Glutamatergic neuron (in vitro differentiated cells): ENCODE data around the gene PTDSS2. TPM values are rescaled to one million over a fixed set of nuclear protein-coding genes. Genes with fewer than 3 reads are reported as not detected.

Experiments used
- DNase-seq: peaks from one replicate; pipeline ENCODE4 v3.0.0; 2022
- H3K27ac Mint-ChIP-seq: one replicate; pipeline ENCODE4 v1.8.0; 2020; ENCODE audit warnings: mild to moderate bottlenecking, mixed read lengths, inconsistent platforms; ENCODE audit not compliant: unreplicated experiment
- H3K27me3 Mint-ChIP-seq: one replicate; pipeline ENCODE4 v1.8.0; 2020; ENCODE audit warnings: mild to moderate bottlenecking, moderate library complexity, mixed read lengths, inconsistent platforms; ENCODE audit not compliant: unreplicated experiment
- H3K36me3 Mint-ChIP-seq: one replicate; pipeline ENCODE4 v1.8.0; 2020; ENCODE audit warnings: mild to moderate bottlenecking, mixed read lengths, inconsistent platforms; ENCODE audit not compliant: unreplicated experiment
- H3K4me1 Mint-ChIP-seq: one replicate; pipeline ENCODE4 v1.8.0; 2020; ENCODE audit warnings: mild to moderate bottlenecking, low read depth, mixed read lengths, inconsistent platforms; ENCODE audit not compliant: unreplicated experiment
- H3K4me3 Mint-ChIP-seq: one replicate; pipeline ENCODE4 v1.8.0; 2020; ENCODE audit warnings: mild to moderate bottlenecking, mixed read lengths, inconsistent platforms; ENCODE audit not compliant: unreplicated experiment
- H3K9me3 Mint-ChIP-seq: one replicate; pipeline ENCODE4 v1.8.0; 2020; ENCODE audit warnings: mild to moderate bottlenecking, moderate library complexity, mixed read lengths, inconsistent platforms; ENCODE audit not compliant: unreplicated experiment
- total RNA-seq: library from RNA; stranded (reverse); fragmentation: NEBNext Ultra II Directional; extraction: Animal tissue kit (Norgen Biotek cat#: 25700); gene quantifications from one replicate; pipeline ENCODE4 v1.2.1, GENCODE V29; 2021; ENCODE audit not compliant: unreplicated experiment
- TF ChIP-seq, protein P1 (sequence below): fragments of 200-600 bp; sonication (generic); IDR thresholded peaks from one replicate; pipeline ENCODE4 v1.5.0; 2021; ENCODE audit not compliant: partially characterized antibody, unreplicated experiment

Gene PTDSS2
- total RNA-seq, 1 donor from 2014 or later, result 123 TPM

DNA sequence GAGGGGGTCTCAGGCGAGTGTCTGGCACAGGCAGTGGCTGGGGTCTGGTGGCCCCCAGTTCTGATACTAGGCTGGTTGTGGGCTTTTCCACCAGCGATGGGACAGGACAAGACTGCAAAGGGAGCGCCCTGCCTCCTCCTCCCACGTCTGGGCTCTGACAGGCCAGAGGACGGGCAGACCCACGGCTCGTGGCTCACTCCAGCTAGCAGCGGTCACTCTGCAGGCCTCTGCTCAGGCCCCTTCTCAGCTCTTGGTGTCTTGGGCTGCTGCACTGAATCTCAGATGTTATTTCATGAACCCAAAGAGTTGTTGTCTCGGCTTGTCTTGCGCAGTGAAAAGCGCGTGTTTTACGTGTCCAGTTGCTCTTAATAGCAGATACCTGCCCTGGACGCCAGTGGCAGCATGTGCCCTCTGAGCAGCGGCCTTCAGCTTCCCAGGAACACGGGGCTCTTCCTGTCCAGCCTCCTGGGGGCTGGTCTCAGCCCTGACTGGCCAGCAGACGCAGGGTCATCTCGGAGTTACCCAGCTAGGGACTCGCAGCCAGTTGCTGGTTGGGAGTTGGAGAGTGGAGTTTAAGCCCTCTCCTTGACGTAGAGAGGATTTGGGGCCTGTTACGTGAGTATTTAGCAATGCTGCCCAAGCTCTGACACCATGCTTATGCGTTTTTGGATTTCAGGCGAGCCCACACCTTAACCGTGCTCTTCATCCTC lies 9.6 kb downstream of the PTDSS2 start:
- Mint-ChIP-seq H3K4me1 (peaks cover 27% of the 10 kb centered on the region), H3K36me3 (no peaks in the 10 kb centered on the region), H3K27ac (no peak overlapping the region), H3K27me3 (peaks cover 5% of the 10 kb centered on the region), H3K9me3 (peaks cover 5% of the 10 kb centered on the region), H3K4me3 (no peak overlapping the region)
- no peak for DNase-seq
- TF ChIP-seq, protein P1, sequence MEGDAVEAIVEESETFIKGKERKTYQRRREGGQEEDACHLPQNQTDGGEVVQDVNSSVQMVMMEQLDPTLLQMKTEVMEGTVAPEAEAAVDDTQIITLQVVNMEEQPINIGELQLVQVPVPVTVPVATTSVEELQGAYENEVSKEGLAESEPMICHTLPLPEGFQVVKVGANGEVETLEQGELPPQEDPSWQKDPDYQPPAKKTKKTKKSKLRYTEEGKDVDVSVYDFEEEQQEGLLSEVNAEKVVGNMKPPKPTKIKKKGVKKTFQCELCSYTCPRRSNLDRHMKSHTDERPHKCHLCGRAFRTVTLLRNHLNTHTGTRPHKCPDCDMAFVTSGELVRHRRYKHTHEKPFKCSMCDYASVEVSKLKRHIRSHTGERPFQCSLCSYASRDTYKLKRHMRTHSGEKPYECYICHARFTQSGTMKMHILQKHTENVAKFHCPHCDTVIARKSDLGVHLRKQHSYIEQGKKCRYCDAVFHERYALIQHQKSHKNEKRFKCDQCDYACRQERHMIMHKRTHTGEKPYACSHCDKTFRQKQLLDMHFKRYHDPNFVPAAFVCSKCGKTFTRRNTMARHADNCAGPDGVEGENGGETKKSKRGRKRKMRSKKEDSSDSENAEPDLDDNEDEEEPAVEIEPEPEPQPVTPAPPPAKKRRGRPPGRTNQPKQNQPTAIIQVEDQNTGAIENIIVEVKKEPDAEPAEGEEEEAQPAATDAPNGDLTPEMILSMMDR, result no peak

GRCh38 chr11:460331-461199 lies 10.5 kb downstream of the PTDSS2 start:
- peaks cover 2% of the 10 kb centered on the region for H3K27me3 Mint-ChIP-seq
- peaks cover 5% of the 10 kb centered on the region for H3K9me3 Mint-ChIP-seq
- H3K4me3 Mint-ChIP-seq, result no peak overlapping the region
- DNase-seq, result no peak
- peaks cover 18% of the 10 kb centered on the region for H3K4me1 Mint-ChIP-seq
- H3K27ac Mint-ChIP-seq, result no peak overlapping the region
- H3K36me3 Mint-ChIP-seq, result no peaks in the 10 kb centered on the region
- TF ChIP-seq, protein P1, result no peak

GRCh38 chr11:461626-462025 lies 11.5 kb downstream of the PTDSS2 start:
- Mint-ChIP-seq H3K9me3 (peaks cover 6% of the 10 kb centered on the region), H3K36me3 (no peaks in the 10 kb centered on the region), H3K27ac (no peak overlapping the region), H3K4me3 (no peak overlapping the region), H3K4me1 (peaks cover 15% of the 10 kb centered on the region), H3K27me3 (peaks cover 2% of the 10 kb centered on the region)
- DNase-seq, result no peak
- TF ChIP-seq, protein P1, result no peak

GRCh38 chr11:462107-462890 lies 12.2 kb downstream of the PTDSS2 start:
- Mint-ChIP-seq H3K9me3 (peaks cover 3% of the 10 kb centered on the region), H3K4me1 (peaks cover 17% of the 10 kb centered on the region), H3K4me3 (no peak overlapping the region), H3K27ac (no peak overlapping the region), H3K27me3 (peaks cover 2% of the 10 kb centered on the region), H3K36me3 (no peaks in the 10 kb centered on the region)
- no peak for DNase-seq
- TF ChIP-seq, protein P1, result no peak
